Kidney (tissue), 14 donors: Measurements from ENCODE around the gene VEZF1. TPM values are rescaled to one million over a fixed set of nuclear protein-coding genes. Genes with fewer than 3 reads are reported as not detected.

Source experiments
- DNase-seq, 5 donors: peaks; one replicate each; pipeline ENCODE4 v3.0.0-alpha.2; 2013 to 2020
- FAIRE-seq: peaks from 2 replicates; lab custom pipeline; 2012; peaks lifted over from hg19 to GRCh38; lab: Jason Lieb, UNC
- H3K27ac ChIP-seq, 2 donors: one replicate each; pipeline ENCODE4 v1.7.0; 2013; ENCODE audit warnings: low read depth in 2 of 2, low read length in 2 of 2, inconsistent platforms in 1 of 2
- H3K27me3 ChIP-seq: one replicate; pipeline ENCODE4 v1.7.1; 2013; ENCODE audit warnings: low read length, inconsistent platforms; ENCODE audit not compliant: control insufficient read depth, insufficient read depth
- H3K36me3 ChIP-seq, 3 donors: one replicate each; pipeline versions ENCODE4 v1.7.0 to v1.7.1; 2013; ENCODE audit warnings: low read length in 3 of 3, control low read depth in 1 of 3, inconsistent platforms in 1 of 3; ENCODE audit not compliant: insufficient read depth in 3 of 3, control insufficient read depth in 2 of 3
- H3K4me1 ChIP-seq, 3 donors: one replicate each; pipeline versions ENCODE4 v1.7.0 to v1.7.1; 2013; ENCODE audit warnings: low read length in 3 of 3, inconsistent platforms in 1 of 3, low read depth in 1 of 3; ENCODE audit not compliant: control insufficient read depth in 2 of 3, insufficient read depth in 2 of 3
- H3K4me3 ChIP-seq, 3 donors: one replicate each; pipeline versions ENCODE4 v1.7.0 to v1.8.1; 2013; ENCODE audit warnings: low read length in 3 of 3, control low read depth in 1 of 3, inconsistent platforms in 1 of 3
- H3K9ac ChIP-seq, 3 donors: one replicate each; pipeline versions ENCODE4 v1.7.0 to v1.7.1; 2013; ENCODE audit warnings: low read length in 3 of 3, control low read depth in 1 of 3, inconsistent platforms in 1 of 3
- H3K9me3 ChIP-seq, 3 donors: one replicate each; pipeline versions ENCODE4 v1.7.0 to v1.7.1; 2013; ENCODE audit warnings: low read length in 3 of 3, control low read depth in 1 of 3, inconsistent platforms in 1 of 3; ENCODE audit not compliant: control insufficient read depth in 2 of 3, insufficient read depth in 1 of 3
- CTCF ChIP-seq: IDR thresholded peaks from 3 replicates; pipeline ENCODE4 v1.5.1; 2012; ENCODE audit warnings: mild to moderate bottlenecking, moderate library complexity, borderline replicate concordance; ENCODE audit not compliant: insufficient read depth; ENCODE audit errors: extremely low read depth
- intact Hi-C: fragments of 100-400 bp; cut with DNase I; formaldehyde crosslinking; loops from one replicate; pipeline ENCODE4 v1.11.1; 2022
- polyA plus RNA-seq: library from polyadenylated mRNA; stranded (reverse); fragments of 350-450 nt; fragmentation: Illumina TruSeq; extraction: RNeasy Lipid Tissue Mini Kit (QIAGEN cat#74804); gene quantifications from one replicate; pipeline ENCODE4 v1.2.3, GENCODE V29; 2014; ENCODE audit warnings: low read depth, low replicate concordance; ENCODE audit not compliant: insufficient read depth
- total RNA-seq: library from RNA; stranded (reverse); fragmentation: NEBNext Ultra II Directional; extraction: Animal tissue kit (Norgen Biotek cat#: 25700); gene quantifications from one replicate; pipeline ENCODE4 v1.2.1, GENCODE V29; 2021
- donor health status: control.
- donor health status: control.
- donor health status: control.
- donor health status: control.
- donor health status: control.
- donor health status: DM: yes; HTN: yes; CAD: no.
- donor health status: Normal renal cell carcinoma (clear cell type).

Gene VEZF1
- total and polyA plus RNA-seq, 2 donors from 2014 or later, result 26.0 to 92.5 TPM

- H3K36me3 ChIP-seq, result peaks cover 12 to 35% (median 25%) of the 10 kb centered on the region in 3 donors
- H3K4me1 ChIP-seq, result peaks cover 7 to 26% (median 25%) of the 10 kb centered on the region in 3 donors
- peak; percentile 98 to 99 (median 99) for DNase-seq
- FAIRE-seq, result no peak
- TF ChIP-seq CTCF, result no peak
- H3K27me3 ChIP-seq, result no peaks in the 10 kb centered on the region
- no peaks in the 10 kb centered on the region for H3K9me3 ChIP-seq
- intact Hi-C loops, result no loop called here
- H3K4me3 ChIP-seq, result peak within 1 kb of the TSS; percentile 83 to 100 (median 97)
- H3K9ac ChIP-seq, result peak within 1 kb of the TSS; percentile 92 to 100 (median 97)
- peak within 1 kb of the TSS; percentile 98 to 99 for H3K27ac ChIP-seq
These were observed 19.1 kb upstream of the VEZF1 start, which contains the start of gene SRSF1 for GRCh38 chr17:58006924-58007780. TSS of gene SRSF1 (minus strand) at chr17:58007246. CDS start at chr17:58007137, 109 bp downstream.

- intact Hi-C loops, result no loop called here
- no peak for TF ChIP-seq CTCF
- Histone ChIP-seq H3K9ac (peak overlapping the region; percentile 92 to 100 (median 97)), H3K9me3 (no peaks in the 10 kb centered on the region), H3K4me1 (peaks cover 7 to 26% (median 25%) of the 10 kb centered on the region in 3 donors), H3K27ac (peak overlapping the region; percentile 98 to 99), H3K36me3 (peaks cover 12 to 35% (median 25%) of the 10 kb centered on the region in 3 donors), H3K27me3 (no peaks in the 10 kb centered on the region), H3K4me3 (peak overlapping the region; percentile 83 to 100 (median 97))
- DNase-seq (peak; percentile 79 to 94 (median 89)), FAIRE-seq (no peak)
These were observed 18.5 kb upstream of the VEZF1 start for GRCh38 chr17:58006560-58006923.

DNA sequence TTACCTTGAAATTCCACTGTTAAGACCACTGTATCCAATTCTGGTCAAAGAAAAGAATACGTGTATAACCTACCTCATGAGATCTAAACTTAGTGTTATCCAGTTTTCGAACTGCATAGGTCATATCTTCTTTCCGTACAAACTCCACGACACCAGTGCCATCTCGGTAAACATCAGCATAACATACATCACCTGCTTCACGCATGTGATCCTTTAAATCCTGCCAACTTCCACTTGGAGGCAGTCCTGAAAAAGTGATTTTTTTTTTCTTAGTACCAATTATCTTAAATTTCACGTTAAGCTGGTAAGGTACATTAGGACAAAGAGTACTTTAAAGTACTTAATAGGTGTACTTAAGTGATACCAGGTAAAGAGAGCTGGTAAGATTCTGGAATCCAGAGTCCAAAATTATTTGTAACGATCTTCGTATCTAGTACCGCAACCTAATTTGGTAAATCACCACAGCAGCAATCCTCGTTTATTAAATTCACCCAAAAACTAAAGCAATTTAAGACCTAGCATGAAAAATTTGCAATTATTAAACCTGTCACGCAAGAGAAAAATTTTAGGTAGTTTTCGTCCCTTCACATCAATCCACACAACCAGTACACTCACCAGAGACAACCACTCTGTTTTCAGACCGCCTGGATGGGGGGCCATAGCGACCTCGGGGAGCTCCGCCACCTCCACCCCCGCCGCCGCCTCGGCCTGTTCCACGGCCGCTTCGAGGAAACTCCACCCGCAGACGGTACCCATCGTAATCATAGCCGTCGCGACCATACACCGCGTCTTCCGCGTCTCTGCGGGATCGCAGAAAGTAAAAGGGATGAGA, 17.9 kb upstream of the VEZF1 start:
- no peak for TF ChIP-seq CTCF
- intact Hi-C loops, result no loop called here
- peak overlapping the region; percentile 92 to 100 (median 97) for H3K9ac ChIP-seq
- H3K27me3 ChIP-seq, result no peaks in the 10 kb centered on the region
- peaks cover 7 to 26% (median 25%) of the 10 kb centered on the region in 3 donors for H3K4me1 ChIP-seq
- no peaks in the 10 kb centered on the region for H3K9me3 ChIP-seq
- H3K27ac ChIP-seq, result peak overlapping the region; percentile 98 to 99
- H3K36me3 ChIP-seq, result peaks cover 14 to 35% (median 25%) of the 10 kb centered on the region in 3 donors
- FAIRE-seq, result no peak
- peak overlapping the region; percentile 83 to 100 (median 97) for H3K4me3 ChIP-seq
- no peak for DNase-seq
